Kidney (tissue), 14 donors: ENCODE measurements around the gene PPP2CA. TPM values are rescaled to one million over a fixed set of nuclear protein-coding genes. Genes with fewer than 3 reads are reported as not detected.
A peak's percentile ranks its signal among the peaks of the same experiment; 100 is the strongest.

Source experiments
- DNase-seq, 5 donors: peaks; one replicate each; pipeline ENCODE4 v3.0.0-alpha.2; 2013 to 2020
- FAIRE-seq: peaks from 2 replicates; lab custom pipeline; 2012; peaks lifted over from hg19 to GRCh38; lab: Jason Lieb, UNC
- H3K27ac ChIP-seq, 2 donors: one replicate each; pipeline ENCODE4 v1.7.0; 2013; ENCODE audit warnings: low read depth in 2 of 2, low read length in 2 of 2, inconsistent platforms in 1 of 2
- H3K27me3 ChIP-seq: one replicate; pipeline ENCODE4 v1.7.1; 2013; ENCODE audit warnings: low read length, inconsistent platforms; ENCODE audit not compliant: control insufficient read depth, insufficient read depth
- H3K36me3 ChIP-seq, 3 donors: one replicate each; pipeline versions ENCODE4 v1.7.0 to v1.7.1; 2013; ENCODE audit warnings: low read length in 3 of 3, control low read depth in 1 of 3, inconsistent platforms in 1 of 3; ENCODE audit not compliant: insufficient read depth in 3 of 3, control insufficient read depth in 2 of 3
- H3K4me1 ChIP-seq, 3 donors: one replicate each; pipeline versions ENCODE4 v1.7.0 to v1.7.1; 2013; ENCODE audit warnings: low read length in 3 of 3, inconsistent platforms in 1 of 3, low read depth in 1 of 3; ENCODE audit not compliant: control insufficient read depth in 2 of 3, insufficient read depth in 2 of 3
- H3K4me3 ChIP-seq, 3 donors: one replicate each; pipeline versions ENCODE4 v1.7.0 to v1.8.1; 2013; ENCODE audit warnings: low read length in 3 of 3, control low read depth in 1 of 3, inconsistent platforms in 1 of 3
- H3K9ac ChIP-seq, 3 donors: one replicate each; pipeline versions ENCODE4 v1.7.0 to v1.7.1; 2013; ENCODE audit warnings: low read length in 3 of 3, control low read depth in 1 of 3, inconsistent platforms in 1 of 3
- H3K9me3 ChIP-seq, 3 donors: one replicate each; pipeline versions ENCODE4 v1.7.0 to v1.7.1; 2013; ENCODE audit warnings: low read length in 3 of 3, control low read depth in 1 of 3, inconsistent platforms in 1 of 3; ENCODE audit not compliant: control insufficient read depth in 2 of 3, insufficient read depth in 1 of 3
- CTCF ChIP-seq: IDR thresholded peaks from 3 replicates; pipeline ENCODE4 v1.5.1; 2012; ENCODE audit warnings: mild to moderate bottlenecking, moderate library complexity, borderline replicate concordance; ENCODE audit not compliant: insufficient read depth; ENCODE audit errors: extremely low read depth
- intact Hi-C: fragments of 100-400 bp; cut with DNase I; formaldehyde crosslinking; loops from one replicate; pipeline ENCODE4 v1.11.1; 2022
- polyA plus RNA-seq: library from polyadenylated mRNA; stranded (reverse); fragments of 350-450 nt; fragmentation: Illumina TruSeq; extraction: RNeasy Lipid Tissue Mini Kit (QIAGEN cat#74804); gene quantifications from one replicate; pipeline ENCODE4 v1.2.3, GENCODE V29; 2014; ENCODE audit warnings: low read depth, low replicate concordance; ENCODE audit not compliant: insufficient read depth
- total RNA-seq: library from RNA; stranded (reverse); fragmentation: NEBNext Ultra II Directional; extraction: Animal tissue kit (Norgen Biotek cat#: 25700); gene quantifications from one replicate; pipeline ENCODE4 v1.2.1, GENCODE V29; 2021
- donor health status: control.
- donor health status: control.
- donor health status: control.
- donor health status: control.
- donor health status: control.
- donor health status: DM: yes; HTN: yes; CAD: no.
- donor health status: Normal renal cell carcinoma (clear cell type).

PPP2CA gene
- total and polyA plus RNA-seq, 2 donors from 2014 or later = 94.8 to 121 TPM

- Histone ChIP-seq H3K27me3 (no peaks in the 10 kb centered on the region), H3K27ac (no peak overlapping the region), H3K9ac (no peak overlapping the region), H3K36me3 (no peaks in the 10 kb centered on the region), H3K9me3 (no peaks in the 10 kb centered on the region), H3K4me1 (peaks cover 0 to 4% (median 0%) of the 10 kb centered on the region in 3 donors), H3K4me3 (no peak overlapping the region)
- no peak for FAIRE-seq
- DNase-seq = no peak
- TF ChIP-seq CTCF = no peak
- intact Hi-C loops = no loop called here
Measured at GRCh38 chr5:134246771-134247427, 21.0 kb upstream of the PPP2CA start.

GRCh38 chr5:134245692-134246091, 19.8 kb upstream of the PPP2CA start:
- intact Hi-C loops = no loop called here
- Histone ChIP-seq H3K27me3 (no peaks in the 10 kb centered on the region), H3K27ac (no peak overlapping the region), H3K4me3 (no peak overlapping the region), H3K9ac (no peak overlapping the region), H3K36me3 (no peaks in the 10 kb centered on the region), H3K9me3 (no peaks in the 10 kb centered on the region), H3K4me1 (peaks cover 0 to 4% (median 0%) of the 10 kb centered on the region in 3 donors)
- TF ChIP-seq CTCF = no peak
- DNase-seq = no peak
- FAIRE-seq = no peak

GRCh38 chr5:134245101-134245604, 19.3 kb upstream of the PPP2CA start:
- DNase-seq (peak in 4 of 5 donors; percentile 62 to 82 (median 71)), FAIRE-seq (no peak)
- no peak for TF ChIP-seq CTCF
- H3K4me3 ChIP-seq = peak overlapping the region in 1 of 3 donors; percentile 3
- no peak overlapping the region for H3K9ac ChIP-seq
- H3K36me3 ChIP-seq = no peaks in the 10 kb centered on the region
- H3K27me3 ChIP-seq = no peaks in the 10 kb centered on the region
- H3K4me1 ChIP-seq = peaks cover 0 to 4% (median 4%) of the 10 kb centered on the region in 3 donors
- H3K27ac ChIP-seq = no peak overlapping the region
- intact Hi-C loops = no loop called here
- H3K9me3 ChIP-seq = no peaks in the 10 kb centered on the region
